K562 (cell line): Measurements from ENCODE around the gene AAR2. TPM values are rescaled to one million over a fixed set of nuclear protein-coding genes. Genes with fewer than 3 reads are reported as not detected.

ENCODE experiments used
- ATAC-seq: fragments of 200-7000 bp; cut with Tn5 transposase; 3 replicates; pipeline ENCODE4 v1.9.1; 2020; ENCODE audit warnings: moderate library complexity
- BruUV-seq: library from RNA; stranded (reverse); fragments of 400-500 nt; replicated peaks from 2 replicates; lab custom pipeline; 2021; lab: Mats Ljungman, UMichigan
- CTCF ChIA-PET: fragments of 300-600 bp; formaldehyde crosslinking; extraction: SDS; loops from one replicate; lab custom pipeline; 2021; ENCODE audit warnings: low intra/inter-chr PET ratio; lab: Yijun Ruan, JAX
- POLR2A ChIA-PET: fragments of 300-600, 350-650 bp; sonication (Branson Sonifier 250); formaldehyde crosslinking; extraction: SDS; loops from one replicate; lab custom pipeline; 2021; ENCODE audit warnings: antibody characterized with exemption, inconsistent platforms; lab: Yijun Ruan, JAX
- DNase-seq, 4 experiments: peaks; one replicate each; pipeline versions ENCODE4 v3.0.0 to v3.0.0-alpha.2; 2011 to 2018; ENCODE audit warnings: low spot score in 3 of 4, mixed read lengths in 3 of 4; ENCODE audit errors: extremely low read depth in 1 of 4
- FAIRE-seq: peaks from 2 replicates; lab custom pipeline; 2011; peaks lifted over from hg19 to GRCh38; lab: Jason Lieb, UNC
- H2AFZ ChIP-seq: 2 replicates; pipeline ENCODE4 v1.6.0; 2011; ENCODE audit warnings: low read depth, low read length, control low read depth, inconsistent platforms
- H3K27ac ChIP-seq: fragments of 200-600 bp; 3 replicates; pipeline ENCODE4 v1.8.0; 2011; ENCODE audit warnings: low read depth, mild to moderate bottlenecking, control low read depth, inconsistent platforms, low read length, moderate library complexity, mixed read lengths; ENCODE audit errors: extremely low read depth
- H3K27me3 ChIP-seq, 2 experiments: fragments of 300-600 bp in 1 of 2; 2 replicates in 1 of 2; 3 replicates in 1 of 2; pipeline versions ENCODE4 v1.6.0 to v1.8.0; 2011; ENCODE audit warnings: inconsistent platforms in 2 of 2, low read length in 2 of 2, mild to moderate bottlenecking in 1 of 2, mixed read lengths in 1 of 2, moderate library complexity in 1 of 2; ENCODE audit not compliant: control insufficient read depth in 2 of 2, insufficient read depth in 2 of 2
- H3K36me3 ChIP-seq: fragments of 300-600 bp; 3 replicates; pipeline ENCODE4 v1.8.0; 2011; ENCODE audit warnings: mild to moderate bottlenecking, low read length, inconsistent platforms; ENCODE audit not compliant: control insufficient read depth, insufficient read depth
- H3K4me1 ChIP-seq, 2 experiments: fragments of 200-600 bp in 1 of 2; replicated peaks in 1 of 2; 2 replicates in 1 of 2; 3 replicates in 1 of 2; pipeline versions ENCODE4 v1.5.1 to v1.8.0; 2011; ENCODE audit warnings: inconsistent platforms in 2 of 2, low read length in 2 of 2, mild to moderate bottlenecking in 1 of 2, mixed read lengths in 1 of 2, moderate library complexity in 1 of 2; ENCODE audit not compliant: control insufficient read depth in 2 of 2, insufficient read depth in 2 of 2
- H3K4me2 ChIP-seq: 2 replicates; pipeline ENCODE4 v1.6.1; 2011; ENCODE audit warnings: low read length, control low read depth, inconsistent platforms, mixed read lengths; ENCODE audit not compliant: insufficient read depth
- H3K4me3 ChIP-seq: fragments of 200-600 bp; sonication (generic), shearing (Covaris generic); 2 replicates; pipeline ENCODE4 v1.5.1; 2016; ENCODE audit warnings: control low read depth, inconsistent platforms
- H3K79me2 ChIP-seq: fragments of 200-600 bp; 3 replicates; pipeline ENCODE4 v1.8.0; 2011; ENCODE audit warnings: low read length, inconsistent platforms; ENCODE audit not compliant: control insufficient read depth, insufficient read depth
- H3K9ac ChIP-seq, 2 experiments: 2 replicates each; pipeline versions ENCODE4 v1.6.0 to v1.6.1; 2011; ENCODE audit warnings: low read depth in 2 of 2, low read length in 2 of 2, control low read depth in 1 of 2, inconsistent platforms in 1 of 2, mild to moderate bottlenecking in 1 of 2, mixed read lengths in 1 of 2; ENCODE audit not compliant: insufficient read depth in 1 of 2
- H3K9me1 ChIP-seq: one replicate; pipeline ENCODE4 v1.6.0; 2011; ENCODE audit warnings: inconsistent platforms, mild to moderate bottlenecking, low read length, moderate library complexity; ENCODE audit not compliant: control insufficient read depth, insufficient read depth
- H3K9me3 ChIP-seq: replicated peaks from 2 replicates; pipeline ENCODE4 v1.5.1; 2011; ENCODE audit warnings: low read depth, low read length, inconsistent platforms; ENCODE audit not compliant: control insufficient read depth, insufficient read depth
- H4K20me1 ChIP-seq: replicated peaks from 2 replicates; pipeline ENCODE4 v1.6.1; 2011; ENCODE audit warnings: low read length, inconsistent platforms, mixed read lengths; ENCODE audit not compliant: control insufficient read depth, insufficient read depth
- ADNP ChIP-seq: fragments of 200-800 bp; sonication (Bioruptor generic); IDR thresholded peaks from 2 replicates; pipeline ENCODE4 v1.6.1; 2016; ENCODE audit warnings: missing genetic modification characterization, missing compliant biosample characterization
- CTCFL ChIP-seq: IDR thresholded peaks from 2 replicates; pipeline ENCODE4 v1.6.1; 2011; ENCODE audit warnings: borderline replicate concordance, low read depth, mild to moderate bottlenecking, moderate library complexity, low read length; ENCODE audit not compliant: insufficient read depth, poor library complexity, severe bottlenecking
- EGR1 ChIP-seq: fragments of 450-650 bp; conservative IDR thresholded peaks from 2 replicates; pipeline ENCODE4 v1.6.1; 2017; ENCODE audit warnings: mild to moderate bottlenecking
- HBP1 ChIP-seq: fragments of 450-650 bp; formaldehyde crosslinking; IDR thresholded peaks from 2 replicates; pipeline ENCODE4 v1.4.0; 2022; ENCODE audit warnings: missing genetic modification characterization
- KAT7 ChIP-seq: sonication (generic); formaldehyde crosslinking; IDR thresholded peaks from 2 replicates; pipeline ENCODE4 v1.8.0; 2022; ENCODE audit warnings: missing genetic modification reagents, mild to moderate bottlenecking, borderline replicate concordance
- NFYB ChIP-seq: IDR thresholded peaks from 2 replicates; pipeline ENCODE4 v1.6.1; 2011; ENCODE audit warnings: mild to moderate bottlenecking, moderate library complexity; ENCODE audit not compliant: insufficient read length; ENCODE audit errors: extremely low read depth
- TRIM24 ChIP-seq, 2 experiments: fragments of 450-650 bp; IDR thresholded peaks; 2 replicates each; pipeline ENCODE4 v1.6.1; 2016
- ZKSCAN8 ChIP-seq: fragments of 200-800 bp; sonication (Bioruptor generic); IDR thresholded peaks from 2 replicates; pipeline ENCODE4 v1.6.1; 2016; ENCODE audit warnings: missing genetic modification characterization, missing compliant biosample characterization
- WGBS: fragments of 100-300 bp; shearing (Covaris generic); methylation state at CpG from one replicate; pipeline ENCODE4 v1.1.6; 2016; ENCODE audit warnings: low coverage, mixed read lengths; ENCODE audit not compliant: insufficient coverage; ENCODE audit errors: missing lambda C conversion rate; 5-methylcytosine and 5-hydroxymethylcytosine counted together
- in situ Hi-C: fragments of 300-500 bp; cut with MboI; formaldehyde crosslinking; loops from 4 replicates; pipeline ENCODE4 v1.15.0; 2018; ENCODE audit warnings: inconsistent platforms, mixed read lengths
- intact Hi-C: fragments of 100-400 bp; cut with micrococcal nuclease; formaldehyde crosslinking; loops from 2 replicates; pipeline ENCODE4 v1.14.2; 2022
- polyA plus RNA-seq, 8 experiments: library from polyadenylated mRNA; depleted of rRNA in 4 of 8; stranded (reverse) in 5 of 8; unstranded in 3 of 8; fragments of >200 nt; fragmentation: Nextera tagmentation in 2 of 8; fragmentation: Illumina TruSeq in 1 of 8; extraction: Ambion mirVana in 2 of 8; extraction: Trizol in 1 of 8; gene quantifications; 2 replicates each; pipeline versions ENCODE4 v1.2.1 to v1.2.3, GENCODE V29; 2011 to 2014; ENCODE audit warnings: inconsistent platforms in 1 of 8, missing spikeins in 1 of 8
- total RNA-seq, 7 experiments: library from RNA; depleted of rRNA in 6 of 7; stranded (reverse); fragments of >200 nt in 6 of 7; fragmentation: Illumina TruSeq in 2 of 7; extraction: Trizol in 2 of 7; gene quantifications; 2 replicates each; pipeline versions ENCODE4 v1.2.1 to v1.2.3, GENCODE V29; 2011 to 2021; ENCODE audit warnings: low replicate concordance in 1 of 7

AAR2 gene
- total and polyA plus RNA-seq, 9 of the 15 experiments (the other 6 are each of a cell fraction or from before 2014, with no cell fraction given): 6.5 to 36.2 (median 24.7) TPM

GRCh38 chr20:36246401-36246800, 10.1 kb downstream of the AAR2 start:
- TF ChIP-seq EGR1: no peak
- no peak for TF ChIP-seq ZKSCAN8 (CRISPR knock-in tag)
- TF ChIP-seq TRIM24 (IDR thresholded peaks at IDR 0.05): no peak
- no peak for TF ChIP-seq ADNP (tag)
- TF ChIP-seq CTCFL: no peak
- no peak for TF ChIP-seq HBP1 (CRISPR knock-in tag)
- TF ChIP-seq KAT7: no peak
- no peak for TF ChIP-seq NFYB
- TF ChIP-seq, all 486 proteins: peak for 0
- Histone ChIP-seq H3K4me1 (no peaks in the 10 kb centered on the region), H3K4me3 (no peak overlapping the region), H3K27me3 (no peaks in the 10 kb centered on the region), H3K36me3 (peaks cover 86% of the 10 kb centered on the region), H3K9me1 (no peaks in the 10 kb centered on the region), H2AFZ (no peak overlapping the region), H3K4me2 (no peak overlapping the region), H3K9ac (no peak overlapping the region), H3K79me2 (no peaks in the 10 kb centered on the region; the same call in 2 of the 3 replicates), H3K27ac (no peak overlapping the region), H4K20me1 (no peaks in the 10 kb centered on the region; the same call in 1 of the 2 replicates), H3K9me3 (no peaks in the 10 kb centered on the region)
- WGBS: 87% methylated on average over 4 of the region's 4 CpGs
- ATAC-seq (no peak), FAIRE-seq (no peak), DNase-seq (no peak)
- ChIA-PET CTCF (no interaction called here), POLR2A (interaction anchor here (0.9 to 1.8 kb wide), 3 partner anchors 9 to 97 kb away, joined by 3 to 4 read pairs (median 3); no protein-coding TSS in a partner anchor)
- intact Hi-C loops: no loop called here
- no TSS peak for BruUV-seq
- in situ Hi-C loops: no loop called here
